K562 (cell line): ENCODE measurements around the gene CPEB1. TPM values are rescaled to one million over a fixed set of nuclear protein-coding genes. Genes with fewer than 3 reads are reported as not detected.

Experiments used
- DMBX1 ChIP-seq: fragments of 250-450 bp; sonication (Bioruptor Pico); IDR thresholded peaks from 2 replicates; pipeline ENCODE4 v1.8.0; 2022; ENCODE audit warnings: inconsistent platforms, mild to moderate bottlenecking, moderate library complexity, borderline replicate concordance
- JUND ChIP-seq, 2 experiments: IDR thresholded peaks; 2 replicates in 1 of 2; 3 replicates in 1 of 2; pipeline ENCODE4 v1.6.1; 2011; ENCODE audit warnings: borderline replicate concordance in 2 of 2, low read depth in 2 of 2, low read length in 2 of 2, improper control_type of control experiment in 1 of 2, missing biosample characterization in 1 of 2, missing genetic modification characterization in 1 of 2, missing genetic modification reagents in 1 of 2
- NRF1 ChIP-seq, 2 experiments: fragments of 450-650 bp; IDR thresholded peaks in 1 of 2; conservative IDR thresholded peaks in 1 of 2; 2 replicates each; pipeline ENCODE4 v1.6.1; 2014; ENCODE audit warnings: mild to moderate bottlenecking in 2 of 2
- SIN3A ChIP-seq, 2 experiments: fragments of 150-350 bp in 1 of 2; IDR thresholded peaks; 2 replicates each; pipeline ENCODE4 v1.6.1; 2011 to 2016; ENCODE audit warnings: borderline replicate concordance in 2 of 2, low read depth in 2 of 2, low read length in 2 of 2, mild to moderate bottlenecking in 2 of 2, moderate library complexity in 2 of 2; ENCODE audit not compliant: control insufficient read depth in 1 of 2
- SMAD4 ChIP-seq: fragments of 250-450 bp; sonication (Bioruptor Pico); conservative IDR thresholded peaks from 2 replicates; pipeline ENCODE4 v1.8.0; 2021; ENCODE audit warnings: inconsistent platforms, mild to moderate bottlenecking, moderate library complexity
- SRSF7 ChIP-seq: fragments of 200-400 bp; formaldehyde crosslinking; optimal IDR thresholded peaks from 2 replicates; pipeline ENCODE3; 2017; ENCODE audit warnings: mild to moderate bottlenecking, low read depth, low read length
- TCFL5 ChIP-seq: fragments of 250-450 bp; sonication (Bioruptor Pico); conservative IDR thresholded peaks from 2 replicates; pipeline ENCODE4 v1.6.1; 2021; ENCODE audit warnings: mild to moderate bottlenecking, moderate library complexity, matching md5 sums
- TGIF2 ChIP-seq: sonication (generic); formaldehyde crosslinking; IDR thresholded peaks from 2 replicates; pipeline ENCODE4 v1.8.1; 2022; ENCODE audit warnings: mild to moderate bottlenecking, missing genetic modification reagents, moderate library complexity
- ZNF445 ChIP-seq: fragments of 250-450 bp; sonication (Bioruptor Pico); IDR thresholded peaks from 2 replicates; pipeline ENCODE4 v1.4.0; 2020; ENCODE audit warnings: low read depth, mild to moderate bottlenecking, moderate library complexity
- ZSCAN32 ChIP-seq: fragments of 450-650 bp; formaldehyde crosslinking; IDR thresholded peaks from 2 replicates; pipeline ENCODE4 v1.4.0; 2020; ENCODE audit warnings: mild to moderate bottlenecking, moderate library complexity
- polyA plus RNA-seq, 8 experiments: library from polyadenylated mRNA; depleted of rRNA in 4 of 8; stranded (reverse) in 5 of 8; unstranded in 3 of 8; fragments of >200 nt; fragmentation: Nextera tagmentation in 2 of 8; fragmentation: Illumina TruSeq in 1 of 8; extraction: Ambion mirVana in 2 of 8; extraction: Trizol in 1 of 8; gene quantifications; 2 replicates each; pipeline versions ENCODE4 v1.2.1 to v1.2.3, GENCODE V29; 2011 to 2014; ENCODE audit warnings: inconsistent platforms in 1 of 8, missing spikeins in 1 of 8
- total RNA-seq, 7 experiments: library from RNA; depleted of rRNA in 6 of 7; stranded (reverse); fragments of >200 nt in 6 of 7; fragmentation: Illumina TruSeq in 2 of 7; extraction: Trizol in 2 of 7; gene quantifications; 2 replicates each; pipeline versions ENCODE4 v1.2.1 to v1.2.3, GENCODE V29; 2011 to 2021; ENCODE audit warnings: low replicate concordance in 1 of 7
- TF ChIP-seq, protein P1 (sequence below), 2 experiments: IDR thresholded peaks; 2 replicates each; pipeline ENCODE4 v1.6.1; 2011; ENCODE audit warnings: borderline replicate concordance in 1 of 2, control low read depth in 1 of 2, low read depth in 1 of 2, low read length in 1 of 2, mild to moderate bottlenecking in 1 of 2, mixed read lengths in 1 of 2, moderate library complexity in 1 of 2; ENCODE audit not compliant: insufficient read depth in 1 of 2, insufficient read length in 1 of 2, poor library complexity in 1 of 2, severe bottlenecking in 1 of 2; ENCODE audit errors: extremely low read depth in 1 of 2
- TF ChIP-seq, protein P2 (sequence below): fragments of 450-650 bp; conservative IDR thresholded peaks from 2 replicates; pipeline ENCODE4 v1.6.1; 2016; ENCODE audit warnings: missing genetic modification characterization, low read depth, mild to moderate bottlenecking, missing compliant biosample characterization, moderate library complexity
- TF ChIP-seq, protein P3 (sequence below): sonication (generic); formaldehyde crosslinking; IDR thresholded peaks from 2 replicates; pipeline ENCODE4 v1.8.0; 2022; ENCODE audit warnings: missing genetic modification reagents, mild to moderate bottlenecking, moderate library complexity, borderline replicate concordance
- TF ChIP-seq, protein P4 (sequence below): fragments of 250-450 bp; sonication (Bioruptor Pico); IDR thresholded peaks from 2 replicates; pipeline ENCODE4 v1.8.0; 2021; ENCODE audit warnings: moderate library complexity, mild to moderate bottlenecking, inconsistent platforms
- TF ChIP-seq, protein P5 (sequence below): fragments of 200-800 bp; sonication (Bioruptor generic); IDR thresholded peaks from 2 replicates; pipeline ENCODE4 v1.6.1; 2016; ENCODE audit warnings: missing genetic modification characterization, missing compliant biosample characterization

The CPEB1 gene
- total and polyA plus RNA-seq, 9 of the 15 experiments (the other 6 are each of a cell fraction or from before 2014, with no cell fraction given): 2.2 to 13.4 (median 9.7) TPM

DNA sequence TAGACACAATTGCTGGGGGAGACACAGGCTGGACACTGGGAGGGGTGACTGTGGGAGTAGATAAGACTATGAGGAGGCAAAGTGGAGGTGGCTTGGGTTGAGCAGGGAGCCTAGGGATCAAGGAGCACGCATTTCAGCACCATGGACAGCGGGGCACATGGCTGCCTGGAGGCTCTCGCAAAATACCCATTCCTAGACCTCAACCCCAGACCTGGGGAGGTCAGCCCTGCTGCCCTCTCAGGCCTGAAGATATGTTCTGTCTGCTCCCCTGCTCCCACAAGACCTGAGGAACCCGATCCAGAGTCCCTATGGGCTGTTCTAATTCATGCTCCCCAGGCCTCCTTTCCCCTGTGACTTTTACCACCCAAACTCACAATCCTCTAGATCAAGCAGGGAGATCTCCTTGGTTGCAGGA, 16.0 kb upstream of the CPEB1 start (continued):
- no peak for TF ChIP-seq NRF1 (conservative IDR thresholded peaks at IDR 0.05 in 1 of 2, IDR thresholded peaks at IDR 0.05 in 1 of 2)
- peak; percentile 58; the same call in 1 of the 2 replicates for TF ChIP-seq TGIF2 (CRISPR knock-in tag)
- no peak for TF ChIP-seq ZNF445
- peak; percentile 90 for TF ChIP-seq DMBX1 (CRISPR knock-in tag)
- TF ChIP-seq JUND (IDR thresholded peaks at IDR 0.05; ENCODE audit: borderline replicate concordance, low read depth, low read length): no peak
- TF ChIP-seq JUND (tag; IDR thresholded peaks at IDR 0.05; ENCODE audit: borderline replicate concordance, low read depth, low read length): peak; percentile 38; the same call in 1 of the 3 replicates
- TF ChIP-seq, protein P1, sequence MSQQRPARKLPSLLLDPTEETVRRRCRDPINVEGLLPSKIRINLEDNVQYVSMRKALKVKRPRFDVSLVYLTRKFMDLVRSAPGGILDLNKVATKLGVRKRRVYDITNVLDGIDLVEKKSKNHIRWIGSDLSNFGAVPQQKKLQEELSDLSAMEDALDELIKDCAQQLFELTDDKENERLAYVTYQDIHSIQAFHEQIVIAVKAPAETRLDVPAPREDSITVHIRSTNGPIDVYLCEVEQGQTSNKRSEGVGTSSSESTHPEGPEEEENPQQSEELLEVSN (IDR thresholded peaks at IDR 0.05; ENCODE audit: borderline replicate concordance in 1 of 2, extremely low read depth in 1 of 2, insufficient read depth in 1 of 2, insufficient read length in 1 of 2, low read depth in 1 of 2, low read length in 1 of 2, poor library complexity in 1 of 2, severe bottlenecking in 1 of 2): peak; percentile 94 to 98
- no peak for TF ChIP-seq SRSF7
- no peak for TF ChIP-seq ZSCAN32 (CRISPR knock-in tag)
- TF ChIP-seq, protein P2, sequence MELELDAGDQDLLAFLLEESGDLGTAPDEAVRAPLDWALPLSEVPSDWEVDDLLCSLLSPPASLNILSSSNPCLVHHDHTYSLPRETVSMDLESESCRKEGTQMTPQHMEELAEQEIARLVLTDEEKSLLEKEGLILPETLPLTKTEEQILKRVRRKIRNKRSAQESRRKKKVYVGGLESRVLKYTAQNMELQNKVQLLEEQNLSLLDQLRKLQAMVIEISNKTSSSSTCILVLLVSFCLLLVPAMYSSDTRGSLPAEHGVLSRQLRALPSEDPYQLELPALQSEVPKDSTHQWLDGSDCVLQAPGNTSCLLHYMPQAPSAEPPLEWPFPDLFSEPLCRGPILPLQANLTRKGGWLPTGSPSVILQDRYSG: peak; percentile 63; the same call in 1 of the 2 replicates
- TF ChIP-seq SMAD4 (CRISPR knock-in tag): peak; percentile 66
- no peak for TF ChIP-seq TCFL5 (CRISPR knock-in tag)
- TF ChIP-seq, protein P3, sequence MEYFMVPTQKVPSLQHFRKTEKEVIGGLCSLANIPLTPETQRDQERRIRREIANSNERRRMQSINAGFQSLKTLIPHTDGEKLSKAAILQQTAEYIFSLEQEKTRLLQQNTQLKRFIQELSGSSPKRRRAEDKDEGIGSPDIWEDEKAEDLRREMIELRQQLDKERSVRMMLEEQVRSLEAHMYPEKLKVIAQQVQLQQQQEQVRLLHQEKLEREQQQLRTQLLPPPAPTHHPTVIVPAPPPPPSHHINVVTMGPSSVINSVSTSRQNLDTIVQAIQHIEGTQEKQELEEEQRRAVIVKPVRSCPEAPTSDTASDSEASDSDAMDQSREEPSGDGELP: peak; percentile 85
- TF ChIP-seq SIN3A (IDR thresholded peaks at IDR 0.05; ENCODE audit: borderline replicate concordance in 2 of 2, control insufficient read depth in 1 of 2, low read depth in 2 of 2, low read length in 2 of 2): peak; percentile 58 to 94; a peak in 3 of 4 replicates
- TF ChIP-seq, protein P4, sequence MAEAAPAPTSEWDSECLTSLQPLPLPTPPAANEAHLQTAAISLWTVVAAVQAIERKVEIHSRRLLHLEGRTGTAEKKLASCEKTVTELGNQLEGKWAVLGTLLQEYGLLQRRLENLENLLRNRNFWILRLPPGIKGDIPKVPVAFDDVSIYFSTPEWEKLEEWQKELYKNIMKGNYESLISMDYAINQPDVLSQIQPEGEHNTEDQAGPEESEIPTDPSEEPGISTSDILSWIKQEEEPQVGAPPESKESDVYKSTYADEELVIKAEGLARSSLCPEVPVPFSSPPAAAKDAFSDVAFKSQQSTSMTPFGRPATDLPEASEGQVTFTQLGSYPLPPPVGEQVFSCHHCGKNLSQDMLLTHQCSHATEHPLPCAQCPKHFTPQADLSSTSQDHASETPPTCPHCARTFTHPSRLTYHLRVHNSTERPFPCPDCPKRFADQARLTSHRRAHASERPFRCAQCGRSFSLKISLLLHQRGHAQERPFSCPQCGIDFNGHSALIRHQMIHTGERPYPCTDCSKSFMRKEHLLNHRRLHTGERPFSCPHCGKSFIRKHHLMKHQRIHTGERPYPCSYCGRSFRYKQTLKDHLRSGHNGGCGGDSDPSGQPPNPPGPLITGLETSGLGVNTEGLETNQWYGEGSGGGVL (CRISPR knock-in tag): no peak
- TF ChIP-seq, protein P5, sequence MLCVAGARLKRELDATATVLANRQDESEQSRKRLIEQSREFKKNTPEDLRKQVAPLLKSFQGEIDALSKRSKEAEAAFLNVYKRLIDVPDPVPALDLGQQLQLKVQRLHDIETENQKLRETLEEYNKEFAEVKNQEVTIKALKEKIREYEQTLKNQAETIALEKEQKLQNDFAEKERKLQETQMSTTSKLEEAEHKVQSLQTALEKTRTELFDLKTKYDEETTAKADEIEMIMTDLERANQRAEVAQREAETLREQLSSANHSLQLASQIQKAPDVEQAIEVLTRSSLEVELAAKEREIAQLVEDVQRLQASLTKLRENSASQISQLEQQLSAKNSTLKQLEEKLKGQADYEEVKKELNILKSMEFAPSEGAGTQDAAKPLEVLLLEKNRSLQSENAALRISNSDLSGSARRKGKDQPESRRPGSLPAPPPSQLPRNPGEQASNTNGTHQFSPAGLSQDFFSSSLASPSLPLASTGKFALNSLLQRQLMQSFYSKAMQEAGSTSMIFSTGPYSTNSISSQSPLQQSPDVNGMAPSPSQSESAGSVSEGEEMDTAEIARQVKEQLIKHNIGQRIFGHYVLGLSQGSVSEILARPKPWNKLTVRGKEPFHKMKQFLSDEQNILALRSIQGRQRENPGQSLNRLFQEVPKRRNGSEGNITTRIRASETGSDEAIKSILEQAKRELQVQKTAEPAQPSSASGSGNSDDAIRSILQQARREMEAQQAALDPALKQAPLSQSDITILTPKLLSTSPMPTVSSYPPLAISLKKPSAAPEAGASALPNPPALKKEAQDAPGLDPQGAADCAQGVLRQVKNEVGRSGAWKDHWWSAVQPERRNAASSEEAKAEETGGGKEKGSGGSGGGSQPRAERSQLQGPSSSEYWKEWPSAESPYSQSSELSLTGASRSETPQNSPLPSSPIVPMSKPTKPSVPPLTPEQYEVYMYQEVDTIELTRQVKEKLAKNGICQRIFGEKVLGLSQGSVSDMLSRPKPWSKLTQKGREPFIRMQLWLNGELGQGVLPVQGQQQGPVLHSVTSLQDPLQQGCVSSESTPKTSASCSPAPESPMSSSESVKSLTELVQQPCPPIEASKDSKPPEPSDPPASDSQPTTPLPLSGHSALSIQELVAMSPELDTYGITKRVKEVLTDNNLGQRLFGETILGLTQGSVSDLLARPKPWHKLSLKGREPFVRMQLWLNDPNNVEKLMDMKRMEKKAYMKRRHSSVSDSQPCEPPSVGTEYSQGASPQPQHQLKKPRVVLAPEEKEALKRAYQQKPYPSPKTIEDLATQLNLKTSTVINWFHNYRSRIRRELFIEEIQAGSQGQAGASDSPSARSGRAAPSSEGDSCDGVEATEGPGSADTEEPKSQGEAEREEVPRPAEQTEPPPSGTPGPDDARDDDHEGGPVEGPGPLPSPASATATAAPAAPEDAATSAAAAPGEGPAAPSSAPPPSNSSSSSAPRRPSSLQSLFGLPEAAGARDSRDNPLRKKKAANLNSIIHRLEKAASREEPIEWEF (CRISPR knock-in tag): no peak
